ENCODE measurements around the gene CSRNP3.
"Not testable (repeated sequence)": the region's sequence is repeated elsewhere in the genome, so short reads cannot be mapped to it uniquely, and the experiment has no call there.

The CSRNP3 gene

GRCh38 chr2:165547900-165548299 lies 78.4 kb downstream of the CSRNP3 start:
- no peak for DNase-seq (ENCODE audit: low spot score)

DNA sequence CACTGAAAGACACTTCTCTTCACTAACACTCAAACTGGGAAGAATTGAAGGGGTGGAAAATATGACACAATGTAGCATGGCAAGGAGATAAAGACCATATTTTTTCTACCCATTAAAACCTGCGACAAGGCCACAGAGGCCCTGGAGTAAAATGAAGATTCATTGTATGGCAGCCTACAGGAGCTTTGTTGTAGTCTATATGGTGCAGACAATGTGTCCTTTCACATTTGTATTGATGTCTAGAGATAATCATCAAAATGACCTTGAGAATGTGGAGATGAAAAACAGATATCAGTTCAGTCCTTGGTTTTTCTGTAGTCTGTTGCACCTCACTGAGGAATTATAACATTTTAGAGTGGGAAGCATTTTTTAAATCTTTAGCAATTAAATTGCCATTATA lies 80.1 kb downstream of the CSRNP3 start:
- no peak for DNase-seq (ENCODE audit: low spot score)

DNA sequence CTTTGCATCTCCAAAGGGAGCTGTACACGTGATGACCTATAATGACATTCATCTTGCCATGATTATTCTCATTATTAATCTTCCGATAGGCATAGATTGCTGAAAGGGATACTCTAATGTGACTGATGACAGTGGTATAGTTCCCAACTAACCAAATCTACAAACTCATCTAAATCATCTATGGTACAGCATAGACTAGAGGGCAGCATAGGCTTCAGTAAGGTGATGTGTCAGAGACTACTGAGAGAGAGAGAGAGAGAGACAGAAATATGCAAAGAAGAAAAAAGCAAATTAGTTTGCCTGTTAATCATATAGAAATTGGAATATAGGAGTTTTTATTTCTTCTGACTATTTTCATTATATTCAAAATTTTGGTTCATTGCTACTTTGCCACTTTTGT lies 89.3 kb downstream of the CSRNP3 start:
- DNase-seq (ENCODE audit: low spot score), result no peak

DNA sequence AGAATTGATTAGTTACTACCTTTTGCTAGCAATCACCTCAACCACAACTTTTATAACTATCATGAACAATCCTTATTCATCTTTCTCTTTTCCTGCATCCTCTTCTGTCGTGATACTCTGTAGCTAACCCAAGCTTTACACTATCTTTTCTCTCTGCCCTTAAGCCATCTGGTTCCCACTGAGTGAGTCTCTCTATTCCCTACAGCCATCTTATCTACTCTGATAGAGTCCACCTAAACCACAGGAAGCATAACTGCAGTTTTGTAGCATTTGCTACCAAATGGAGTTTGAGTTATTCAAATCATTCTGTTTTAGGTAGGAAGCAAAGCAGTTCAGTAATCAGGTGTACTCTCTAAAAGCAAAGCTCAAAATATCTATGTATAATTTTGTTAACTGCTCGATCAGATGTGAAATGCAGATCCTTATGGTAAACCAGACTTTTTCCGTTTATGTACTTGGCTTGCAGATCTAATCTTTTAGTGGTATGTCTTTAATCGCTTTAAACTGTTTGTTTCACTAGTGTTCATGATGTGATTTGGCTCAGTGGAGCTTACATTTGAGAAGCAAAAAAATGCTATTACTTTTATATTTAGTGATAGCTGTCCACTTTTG lies 91.0 kb downstream of the CSRNP3 start:
- no peak for DNase-seq (ENCODE audit: low spot score)

DNA sequence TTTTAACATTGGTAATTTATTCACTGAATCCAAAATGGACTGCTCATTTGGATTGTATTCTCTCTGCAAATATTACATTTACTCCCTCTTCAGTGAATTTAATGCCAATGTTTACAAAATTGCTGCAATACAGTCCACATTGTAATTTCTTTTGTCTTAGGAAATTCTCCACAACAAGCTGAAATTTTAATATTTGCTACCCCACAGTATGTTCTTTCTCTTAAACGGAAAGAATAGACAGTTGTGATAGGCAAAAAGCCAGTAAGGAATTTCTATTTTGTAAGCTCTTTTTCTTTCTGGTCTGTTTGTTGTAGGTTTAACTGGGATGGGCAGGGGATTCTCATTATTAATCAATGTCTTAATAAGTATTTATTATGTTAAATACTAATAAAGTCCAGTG lies 92.0 kb downstream of the CSRNP3 start:
- DNase-seq (ENCODE audit: low spot score), result no peak

GRCh38 chr2:165562233-165562632 lies 92.7 kb downstream of the CSRNP3 start:
- DNase-seq (ENCODE audit: low spot score), result no peak

DNA sequence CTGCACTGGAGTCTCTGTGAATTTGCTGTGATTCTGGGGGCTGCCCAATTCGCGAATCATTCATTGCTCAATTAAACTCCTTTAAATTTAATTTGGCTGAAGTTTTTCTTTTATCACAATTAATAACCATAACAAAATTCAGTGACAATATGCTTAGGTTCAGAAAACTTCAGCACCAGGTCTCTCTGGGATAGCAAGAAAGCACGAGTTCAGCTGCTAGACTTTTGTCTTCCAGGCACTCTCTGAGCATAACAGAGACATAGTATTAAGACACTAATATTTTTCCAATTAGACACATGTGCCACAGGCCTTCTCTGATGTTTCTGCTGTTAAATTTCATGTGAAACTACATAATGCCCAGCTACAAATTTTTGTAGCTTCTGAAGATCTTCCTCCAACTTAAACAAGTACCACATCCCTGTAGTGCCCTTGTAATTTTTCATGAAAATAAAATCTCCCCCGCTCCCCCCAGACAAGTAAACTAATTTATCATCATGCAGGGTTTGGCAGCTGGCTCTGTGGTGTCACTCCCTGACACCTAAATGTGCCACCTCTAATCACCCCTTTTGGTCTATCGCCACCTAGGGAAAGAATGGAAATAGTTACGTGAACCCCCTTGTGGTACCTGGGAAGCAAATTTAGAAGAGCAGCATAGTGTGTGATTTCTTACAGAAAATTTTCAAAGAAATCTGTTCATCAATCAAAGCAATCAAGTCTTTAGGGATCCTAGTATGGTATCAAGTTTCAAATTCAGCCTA lies 94.1 kb downstream of the CSRNP3 start:
- no peak for DNase-seq (ENCODE audit: low spot score)

- DNase-seq (ENCODE audit: low spot score), result no peak
Observed at GRCh38 chr2:165566008-165566407, 96.5 kb downstream of the CSRNP3 start.

- no peak for DNase-seq (ENCODE audit: low spot score)
Observed at GRCh38 chr2:165567273-165567672, 97.8 kb downstream of the CSRNP3 start.

GRCh38 chr2:165568361-165568760 lies 98.9 kb downstream of the CSRNP3 start:
- no peak for DNase-seq (ENCODE audit: low spot score)

DNA sequence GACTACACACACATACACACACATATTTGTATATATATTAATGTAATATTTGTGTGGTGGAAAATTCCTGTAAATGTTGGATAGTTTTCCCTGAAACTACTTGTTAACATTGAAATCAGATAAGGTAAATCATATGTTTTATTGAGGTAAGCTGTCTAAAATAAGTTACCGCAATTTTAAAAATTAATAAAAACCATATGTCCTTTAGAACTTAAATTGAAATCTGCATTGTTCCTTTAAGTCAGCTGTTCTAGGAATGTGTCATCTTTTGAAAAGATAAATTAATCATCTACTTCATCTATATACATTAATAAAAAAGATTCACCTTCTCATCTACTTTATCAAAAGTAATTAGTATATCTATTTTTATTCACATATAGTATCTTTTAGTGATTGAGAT lies 102.0 kb downstream of the CSRNP3 start:
- no peak for DNase-seq (ENCODE audit: low spot score)

DNA sequence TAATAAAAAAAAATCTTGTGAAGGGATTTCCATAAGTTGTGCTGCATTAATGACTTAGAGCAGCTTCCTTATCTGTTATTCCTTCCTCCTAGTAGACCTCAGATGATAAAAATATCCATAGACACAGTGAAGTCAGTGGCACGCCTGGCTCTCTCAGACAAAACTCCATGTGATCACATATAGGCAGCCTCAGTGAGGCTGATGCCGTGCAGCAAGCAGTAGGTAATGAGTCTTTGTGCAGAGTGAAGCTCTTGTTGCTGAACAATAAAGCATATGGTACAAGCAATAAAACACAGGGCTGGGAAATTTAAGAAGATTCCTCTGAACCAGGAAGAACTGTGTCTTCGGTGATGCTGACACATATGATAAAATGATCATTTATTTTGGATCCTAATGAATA lies 102.7 kb downstream of the CSRNP3 start:
- DNase-seq (ENCODE audit: low spot score), result no peak

DNA sequence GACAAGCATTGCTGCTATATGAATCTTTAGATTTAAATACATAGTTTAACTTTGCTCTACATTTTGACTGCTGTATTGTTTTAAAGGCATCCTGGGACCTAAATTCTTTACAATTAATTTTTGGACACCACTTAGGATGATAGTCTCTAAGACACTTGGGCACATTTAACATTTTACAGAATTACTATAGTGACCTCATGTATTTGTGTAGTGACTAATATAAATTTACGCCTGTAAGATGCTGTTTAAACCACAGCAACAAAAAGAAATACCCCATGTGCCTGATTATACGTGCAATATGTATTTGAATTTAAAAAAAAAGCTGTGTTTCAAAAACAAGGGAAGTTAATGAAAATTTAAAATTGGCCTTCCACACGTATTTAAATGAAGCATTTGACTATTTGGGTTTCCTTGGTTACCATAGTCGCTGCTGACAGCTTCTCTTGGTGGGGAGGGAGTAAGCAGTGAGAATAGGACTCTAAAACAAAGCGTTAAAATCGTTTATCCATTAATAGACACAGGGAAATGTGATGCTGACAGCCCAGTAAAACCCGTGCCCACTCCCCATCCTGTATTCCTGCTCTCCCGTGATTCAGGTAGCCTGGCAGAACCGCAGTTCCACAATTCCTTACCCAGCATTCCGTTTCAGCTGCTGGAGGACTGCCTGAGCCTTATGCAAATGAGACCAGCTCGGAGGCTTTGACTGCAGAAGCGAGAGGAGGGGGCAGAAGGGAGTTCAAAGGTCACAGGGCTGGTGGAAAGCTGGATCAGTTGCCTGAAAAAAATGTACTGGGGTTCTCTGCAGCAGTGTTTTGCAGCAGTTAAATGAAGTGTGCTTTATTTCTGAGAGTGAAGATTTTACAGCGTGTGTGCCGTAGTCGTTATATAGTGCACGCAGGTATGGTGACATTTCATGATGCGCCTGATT lies 104.3 kb downstream of the CSRNP3 start:
- DNase-seq (ENCODE audit: low spot score), result no peak

DNA sequence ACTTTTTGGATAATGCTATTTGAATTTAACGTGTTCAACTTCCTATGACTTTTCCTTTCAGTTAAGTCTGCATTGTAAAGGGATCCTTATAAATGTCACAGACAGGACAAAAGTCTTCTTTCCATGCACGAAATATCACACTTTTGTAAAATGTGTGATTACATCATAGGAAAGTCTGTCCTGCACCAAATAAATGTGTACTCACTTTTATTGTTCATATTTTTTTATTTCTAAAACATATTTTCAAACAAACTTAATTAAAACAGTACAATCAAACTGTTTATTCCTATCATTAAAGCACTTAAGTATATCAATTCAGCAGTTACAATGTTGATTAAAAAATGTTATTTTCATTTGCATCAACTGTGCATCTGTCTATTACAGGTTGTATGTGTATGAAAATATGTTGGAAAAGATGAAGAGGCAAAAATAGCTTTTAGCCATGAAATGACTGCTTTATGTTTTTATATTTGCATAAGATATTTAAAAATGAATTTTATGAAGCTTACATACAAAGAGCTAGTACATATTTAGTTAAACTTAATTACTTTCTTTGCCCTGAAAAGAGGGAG lies 105.6 kb downstream of the CSRNP3 start:
- no peak for DNase-seq (ENCODE audit: low spot score)

DNA sequence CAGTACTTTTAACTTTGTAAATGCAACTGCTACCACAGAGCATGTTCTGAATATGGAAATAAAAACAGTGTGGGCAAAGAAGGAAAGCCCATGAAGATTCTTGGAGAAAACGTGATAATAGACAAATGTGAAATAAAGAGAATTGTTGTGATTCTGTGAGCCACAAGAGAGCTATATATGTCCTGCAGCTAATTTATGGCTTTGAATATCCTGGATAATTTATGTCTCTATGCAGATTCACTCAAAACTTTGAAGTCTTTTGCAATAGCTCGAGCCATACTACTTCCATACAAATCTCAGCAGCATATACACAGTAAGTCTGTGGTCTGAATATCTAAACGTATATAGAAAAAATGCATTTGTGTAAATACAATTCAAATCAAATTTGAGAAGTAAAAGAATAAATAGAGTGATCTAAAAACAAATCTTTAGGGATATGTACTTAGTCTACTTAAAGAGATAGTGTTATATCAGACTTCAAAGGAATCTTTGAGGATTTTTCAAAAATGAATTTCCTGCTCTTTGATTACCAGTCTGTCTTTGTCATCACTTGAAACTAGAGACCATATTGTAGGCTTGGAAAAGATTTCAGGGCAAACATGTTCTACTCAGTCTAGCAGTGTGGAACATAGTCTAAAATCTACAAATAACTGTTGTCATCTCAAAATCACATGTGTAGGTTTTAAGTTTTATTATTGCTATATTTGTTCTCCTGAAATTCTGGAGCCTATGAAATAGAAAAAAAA lies 107.1 kb downstream of the CSRNP3 start:
- DNase-seq (ENCODE audit: low spot score), result no peak

DNA sequence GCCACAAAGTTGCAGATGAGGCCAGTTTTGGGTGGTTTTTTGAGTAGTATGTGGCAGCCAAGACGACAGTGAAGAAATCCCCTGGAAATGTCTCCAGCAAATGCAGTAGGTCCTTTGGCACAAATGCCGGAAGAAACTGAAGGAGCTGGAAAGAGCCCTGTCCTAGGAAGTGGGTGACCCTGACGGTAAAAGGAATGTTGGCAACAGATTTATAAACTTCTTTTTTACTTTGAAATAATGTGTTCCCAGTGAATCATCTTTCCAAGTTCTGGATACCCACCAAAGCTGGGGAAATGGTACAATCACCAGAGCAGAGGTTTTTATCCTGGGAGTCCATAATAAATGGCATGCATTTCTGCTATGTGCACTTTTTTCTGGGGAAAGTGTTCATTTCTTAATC lies 112.9 kb downstream of the CSRNP3 start:
- DNase-seq (ENCODE audit: low spot score), result peak; percentile 13

DNA sequence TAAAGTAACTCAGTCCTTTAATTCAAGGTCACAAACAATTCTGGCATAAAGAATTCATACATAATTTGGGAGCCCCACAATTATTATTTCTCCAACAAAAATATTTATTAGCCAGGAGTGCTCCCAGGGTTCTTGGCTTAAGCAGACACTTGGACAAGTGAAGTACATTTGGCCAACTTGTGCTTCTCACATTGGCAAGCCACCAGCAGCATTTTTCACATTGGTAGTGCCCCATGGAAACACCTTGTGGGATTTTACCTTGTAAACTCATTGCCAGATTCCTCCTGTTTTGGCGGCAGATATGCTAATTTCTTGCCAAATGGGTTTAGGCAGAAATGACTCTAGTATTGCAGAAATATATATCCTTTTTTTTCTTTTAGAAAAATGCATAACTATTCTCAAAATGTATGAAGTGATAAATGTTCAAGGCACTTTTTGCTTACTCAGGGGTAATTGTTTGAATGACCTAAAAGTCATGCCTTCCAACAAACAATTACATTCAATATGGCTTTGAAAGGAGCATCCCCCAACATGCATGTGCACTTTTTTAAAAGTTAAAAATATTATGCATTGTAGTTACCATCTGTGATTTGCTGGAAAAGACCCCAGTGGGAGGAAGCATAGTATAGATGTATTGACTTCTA lies 113.5 kb downstream of the CSRNP3 start:
- DNase-seq (ENCODE audit: low spot score), result no peak

GRCh38 chr2:165584126-165584654 lies 114.7 kb downstream of the CSRNP3 start:
- no peak for DNase-seq (ENCODE audit: low spot score)

GRCh38 chr2:165586019-165586418 lies 116.5 kb downstream of the CSRNP3 start:
- DNase-seq (ENCODE audit: low spot score), result no peak

GRCh38 chr2:165587335-165587938 lies 117.9 kb downstream of the CSRNP3 start:
- no peak for DNase-seq (ENCODE audit: low spot score)

DNA sequence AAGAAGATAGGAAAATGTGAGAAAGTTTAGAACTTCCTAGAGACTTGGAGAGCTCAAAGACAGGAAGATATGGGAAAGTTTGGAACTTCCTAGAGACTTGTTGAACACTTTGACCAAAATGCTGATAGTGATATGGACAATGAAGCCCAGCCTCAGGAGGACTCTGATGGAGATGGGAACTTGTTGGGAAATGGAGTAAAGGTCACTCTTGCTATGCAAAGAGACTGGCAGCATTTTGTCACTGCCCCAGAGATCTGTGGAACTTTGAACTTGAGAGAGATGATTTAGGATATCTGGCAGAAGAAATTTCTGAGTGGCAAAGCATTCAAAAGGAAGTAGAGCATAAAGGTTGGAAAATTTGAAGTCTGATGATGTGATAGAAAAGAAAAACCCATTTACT lies 121.5 kb downstream of the CSRNP3 start:
- DNase-seq (ENCODE audit: low spot score), result not testable (repeated sequence)

All from GM03348 (cell line).